HEK293T (cell line): ENCODE measurements around the gene SLC7A6OS.

Experiments
- BHLHE40 ChIP-seq: fragments of 450-650 bp; IDR thresholded peaks from 2 replicates; pipeline ENCODE4 v1.6.1; 2016; ENCODE audit warnings: mild to moderate bottlenecking, moderate library complexity, borderline replicate concordance
- FOXK2 ChIP-seq: fragments of 450-650 bp; IDR thresholded peaks from 2 replicates; pipeline ENCODE4 v1.6.1; 2016; ENCODE audit warnings: mild to moderate bottlenecking

DNA sequence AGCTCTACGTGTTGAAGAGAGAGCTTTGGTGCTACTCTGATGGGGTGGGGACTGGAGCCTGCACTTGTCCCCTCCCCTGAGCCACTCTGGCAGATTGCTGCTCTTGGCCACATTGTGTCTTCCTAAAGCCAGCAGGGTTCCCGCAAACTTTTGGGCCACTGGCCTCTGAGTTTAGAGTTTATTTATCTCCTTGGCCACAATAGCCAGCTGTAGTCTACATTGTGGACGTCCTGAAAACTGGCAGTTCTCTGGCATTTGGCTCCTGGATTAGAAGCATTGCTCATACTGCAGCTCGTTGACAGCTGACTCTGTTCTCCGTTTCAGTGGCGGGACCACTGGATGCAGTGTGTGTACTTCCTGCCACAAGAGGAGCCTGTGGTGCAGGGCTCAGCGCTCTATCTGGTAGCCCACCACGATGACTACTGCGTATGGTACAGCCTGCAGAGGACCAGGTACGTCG is 34.6 kb upstream of the SLC7A6OS start:
- TF ChIP-seq FOXK2 (no peak), BHLHE40 (no peak)
